ENCODE measurements around the gene SLC2A6. TPM values are rescaled to one million over a fixed set of nuclear protein-coding genes. Genes with fewer than 3 reads are reported as not detected.

Gene SLC2A6
- total RNA-seq, 1 experiment from 2014 or later: 18.7 TPM

- DNase-seq: no peak
- Histone ChIP-seq H3K4me1 (ENCODE audit: insufficient read depth, low read length) (no peaks in the 10 kb centered on the region), H3K4ac (ENCODE audit: low read depth, low read length) (no peak overlapping the region), H3K9ac (ENCODE audit: extremely low read depth, insufficient read length, low read length) (no peak overlapping the region), H2BK120ac (ENCODE audit: low read depth, low read length, poor library complexity, severe bottlenecking) (no peak overlapping the region), H2AK5ac (ENCODE audit: insufficient read length, low read length) (no peak overlapping the region), H2AFZ (ENCODE audit: low read length) (no peak overlapping the region), H3K79me2 (ENCODE audit: insufficient read depth, low read length) (no peaks in the 10 kb centered on the region), H3K14ac (ENCODE audit: insufficient read depth, low read length) (no peak overlapping the region), H3K18ac (ENCODE audit: insufficient read length, low read depth, low read length) (no peak overlapping the region), H3T11ph (ENCODE audit: low read length) (no peak overlapping the region), H2BK5ac (ENCODE audit: insufficient read length, low read length) (no peak overlapping the region), H3K27ac (ENCODE audit: insufficient read length, low read depth, low read length) (no peak overlapping the region), H3K23me2 (ENCODE audit: insufficient read length, low read depth, low read length, poor library complexity, severe bottlenecking) (no peaks in the 10 kb centered on the region), H3K56ac (ENCODE audit: insufficient read length, low read depth, low read length) (no peak overlapping the region), H2BK20ac (ENCODE audit: low read depth, low read length, poor library complexity, severe bottlenecking) (no peak overlapping the region), H3K4me2 (ENCODE audit: insufficient read depth, insufficient read length, low read length) (no peak overlapping the region), H2BK15ac (ENCODE audit: low read depth, low read length) (no peak overlapping the region), H4K20me1 (ENCODE audit: control insufficient read depth, insufficient read depth, insufficient read length) (no peaks in the 10 kb centered on the region), H3K27me3 (ENCODE audit: insufficient read depth, low read length) (no peaks in the 10 kb centered on the region), H4K91ac (ENCODE audit: insufficient read length, low read depth, low read length) (no peak overlapping the region), H3K9me3 (ENCODE audit: control insufficient read depth, low read depth, low read length) (no peaks in the 10 kb centered on the region), H4K8ac (replicated peaks; ENCODE audit: insufficient read length, low read depth, low read length) (no peak overlapping the region), H3K23ac (ENCODE audit: insufficient read length, low read depth, low read length) (no peak overlapping the region), H2BK12ac (ENCODE audit: insufficient read length, low read depth, low read length) (no peak overlapping the region), H3K79me1 (ENCODE audit: insufficient read depth, low read depth, low read length, poor library complexity, severe bottlenecking) (no peaks in the 10 kb centered on the region), H4K5ac (ENCODE audit: insufficient read length, low read depth, low read length) (no peak overlapping the region)
- Mint-ChIP-seq H3K27ac (no peak overlapping the region), H3K4me3 (no peak overlapping the region), H3K9me3 (no peaks in the 10 kb centered on the region), H3K4me1 (no peaks in the 10 kb centered on the region), H3K27me3 (ENCODE audit: low read depth) (no peaks in the 10 kb centered on the region; the same call in 1 of the 2 replicates), H3K36me3 (ENCODE audit: insufficient read depth in 1 of 3, low read depth in 3 of 3) (no peaks in the 10 kb centered on the region; a peak in 1 of 7 replicates)
- TF ChIP-seq, protein P1, sequence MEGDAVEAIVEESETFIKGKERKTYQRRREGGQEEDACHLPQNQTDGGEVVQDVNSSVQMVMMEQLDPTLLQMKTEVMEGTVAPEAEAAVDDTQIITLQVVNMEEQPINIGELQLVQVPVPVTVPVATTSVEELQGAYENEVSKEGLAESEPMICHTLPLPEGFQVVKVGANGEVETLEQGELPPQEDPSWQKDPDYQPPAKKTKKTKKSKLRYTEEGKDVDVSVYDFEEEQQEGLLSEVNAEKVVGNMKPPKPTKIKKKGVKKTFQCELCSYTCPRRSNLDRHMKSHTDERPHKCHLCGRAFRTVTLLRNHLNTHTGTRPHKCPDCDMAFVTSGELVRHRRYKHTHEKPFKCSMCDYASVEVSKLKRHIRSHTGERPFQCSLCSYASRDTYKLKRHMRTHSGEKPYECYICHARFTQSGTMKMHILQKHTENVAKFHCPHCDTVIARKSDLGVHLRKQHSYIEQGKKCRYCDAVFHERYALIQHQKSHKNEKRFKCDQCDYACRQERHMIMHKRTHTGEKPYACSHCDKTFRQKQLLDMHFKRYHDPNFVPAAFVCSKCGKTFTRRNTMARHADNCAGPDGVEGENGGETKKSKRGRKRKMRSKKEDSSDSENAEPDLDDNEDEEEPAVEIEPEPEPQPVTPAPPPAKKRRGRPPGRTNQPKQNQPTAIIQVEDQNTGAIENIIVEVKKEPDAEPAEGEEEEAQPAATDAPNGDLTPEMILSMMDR (conservative IDR thresholded peaks at IDR 0.05): no peak
- no CpG with 5 or more reads among the region's 15 CpGs for WGBS (ENCODE audit: extremely low coverage, insufficient read length, low lambda C conversion rate)
These were observed 35.7 kb downstream of the SLC2A6 start for GRCh38 chr9:133443248-133443647.
